WERI-Rb-1 (cell line): ENCODE measurements around the gene H2BW1.
"Not testable (repeated sequence)": the region's sequence is repeated elsewhere in the genome, so short reads cannot be mapped to it uniquely, and the experiment has no call there.

Source experiments
- DNase-seq: peaks from one replicate; pipeline ENCODE4 v3.0.0-alpha.2; 2020
- H3K27ac ChIP-seq: fragments of 250-450 bp; sonication (Bioruptor Pico); 2 replicates; pipeline ENCODE4 v1.5.1; 2020; ENCODE audit warnings: mild to moderate bottlenecking, moderate library complexity
- H3K27me3 ChIP-seq: fragments of 250-450 bp; sonication (Bioruptor Pico); 2 replicates; pipeline ENCODE4 v1.5.1; 2021; ENCODE audit warnings: mild to moderate bottlenecking, low read depth, moderate library complexity; ENCODE audit not compliant: insufficient read depth, severe bottlenecking
- H3K36me3 ChIP-seq: fragments of 250-450 bp; sonication (Bioruptor Pico); 2 replicates; pipeline ENCODE4 v1.5.1; 2020; ENCODE audit warnings: mild to moderate bottlenecking, moderate library complexity
- H3K4me3 ChIP-seq: 2 replicates; pipeline ENCODE4 v1.5.1; 2011; ENCODE audit warnings: low read depth, mild to moderate bottlenecking, control low read depth, low read length
- H3K9me3 ChIP-seq: fragments of 250-450 bp; sonication (Bioruptor Pico); 2 replicates; pipeline ENCODE4 v1.5.1; 2021; ENCODE audit warnings: mild to moderate bottlenecking, moderate library complexity; ENCODE audit not compliant: severe bottlenecking
- CTCF ChIP-seq: IDR thresholded peaks from 2 replicates; pipeline ENCODE4 v1.5.1; 2011; ENCODE audit warnings: low read depth, mild to moderate bottlenecking, control low read depth, inconsistent platforms, low read length

The H2BW1 gene

GRCh38 chrX:104039689-104040505 is 26.4 kb upstream of the H2BW1 start, which contains the start of gene H2BW2:
Gene H2BW2, plus strand, starts transcription at chrX:104039956. Its CDS starts 39 bp downstream, at chrX:104039995.
- H3K36me3 ChIP-seq, result no peaks in the 10 kb centered on the region
- DNase-seq, result no peak
- H3K9me3 ChIP-seq, result no peaks in the 10 kb centered on the region
- peaks cover 67% of the 10 kb centered on the region for H3K27me3 ChIP-seq
- TF ChIP-seq CTCF, result no peak
- H3K27ac ChIP-seq, result no peak within 1 kb of the TSS
- H3K4me3 ChIP-seq, result no peak within 1 kb of the TSS

GRCh38 chrX:104018126-104018525 is 4.6 kb upstream of the H2BW1 start:
- Histone ChIP-seq H3K27me3 (peaks cover 82% of the 10 kb centered on the region), H3K4me3 (no peak overlapping the region), H3K27ac (no peak overlapping the region), H3K36me3 (no peaks in the 10 kb centered on the region), H3K9me3 (no peaks in the 10 kb centered on the region)
- DNase-seq, result no peak
- TF ChIP-seq CTCF, result no peak

GRCh38 chrX:104015576-104015975 is 2.1 kb upstream of the H2BW1 start:
- H3K27me3 ChIP-seq, result peaks cover 78% of the 10 kb centered on the region
- DNase-seq, result not testable (repeated sequence)

GRCh38 chrX:104013158-104013557 is 350 bp downstream of the H2BW1 start:
- H3K27ac ChIP-seq, result no peak overlapping the region
- no peak for TF ChIP-seq CTCF
- peaks cover 68% of the 10 kb centered on the region for H3K27me3 ChIP-seq

More at GRCh38 chrX:104015576-104015975, 2.1 kb upstream of the H2BW1 start:
- H3K9me3 ChIP-seq, H3K36me3 ChIP-seq, H3K4me3 ChIP-seq, H3K27ac ChIP-seq: not testable (repeated sequence)

GRCh38 chrX:104008831-104009230 is 4.7 kb downstream of the H2BW1 start:
- no peak for TF ChIP-seq CTCF

More at GRCh38 chrX:104013158-104013557, 350 bp downstream of the H2BW1 start:
- Histone ChIP-seq H3K36me3 (no peaks in the 10 kb centered on the region), H3K4me3 (no peak overlapping the region), H3K9me3 (no peaks in the 10 kb centered on the region)
- DNase-seq, result no peak

GRCh38 chrX:103999234-103999633 is 14.3 kb downstream of the H2BW1 start:
- no peaks in the 10 kb centered on the region for H3K9me3 ChIP-seq
- no peak for DNase-seq
- H3K27me3 ChIP-seq, result peaks cover 79% of the 10 kb centered on the region
- H3K36me3 ChIP-seq, result no peaks in the 10 kb centered on the region
- no peak for TF ChIP-seq CTCF
- H3K27ac ChIP-seq, result no peak overlapping the region
- H3K4me3 ChIP-seq, result no peak overlapping the region

More at GRCh38 chrX:104008831-104009230, 4.7 kb downstream of the H2BW1 start:
- H3K27ac ChIP-seq, result no peak overlapping the region
- no peaks in the 10 kb centered on the region for H3K9me3 ChIP-seq
- peaks cover 62% of the 10 kb centered on the region for H3K27me3 ChIP-seq
- no peak for DNase-seq
- H3K4me3 ChIP-seq, result no peak overlapping the region
- H3K36me3 ChIP-seq, result no peaks in the 10 kb centered on the region

- H3K9me3 ChIP-seq, DNase-seq, H3K27ac ChIP-seq, H3K4me3 ChIP-seq, H3K36me3 ChIP-seq, H3K27me3 ChIP-seq: not testable (repeated sequence)
These were observed 30.0 kb downstream of the H2BW1 start for GRCh38 chrX:103983508-103983907.

GRCh38 chrX:103962411-103963278 is 50.9 kb downstream of the H2BW1 start, which contains the start of gene TMSB15B:
Gene TMSB15B, plus strand, starts transcription at chrX:103962627.
- not testable (repeated sequence) for DNase-seq, H3K9me3 ChIP-seq, H3K36me3 ChIP-seq, H3K27me3 ChIP-seq, H3K4me3 ChIP-seq, H3K27ac ChIP-seq
